Measurements from ENCODE around the gene STXBP3. TPM values are rescaled to one million over a fixed set of nuclear protein-coding genes. Genes with fewer than 3 reads are reported as not detected.

The STXBP3 gene
- polyA plus RNA-seq, 3 donors = 32.3 to 56.2 (median 48.3) TPM

DNA sequence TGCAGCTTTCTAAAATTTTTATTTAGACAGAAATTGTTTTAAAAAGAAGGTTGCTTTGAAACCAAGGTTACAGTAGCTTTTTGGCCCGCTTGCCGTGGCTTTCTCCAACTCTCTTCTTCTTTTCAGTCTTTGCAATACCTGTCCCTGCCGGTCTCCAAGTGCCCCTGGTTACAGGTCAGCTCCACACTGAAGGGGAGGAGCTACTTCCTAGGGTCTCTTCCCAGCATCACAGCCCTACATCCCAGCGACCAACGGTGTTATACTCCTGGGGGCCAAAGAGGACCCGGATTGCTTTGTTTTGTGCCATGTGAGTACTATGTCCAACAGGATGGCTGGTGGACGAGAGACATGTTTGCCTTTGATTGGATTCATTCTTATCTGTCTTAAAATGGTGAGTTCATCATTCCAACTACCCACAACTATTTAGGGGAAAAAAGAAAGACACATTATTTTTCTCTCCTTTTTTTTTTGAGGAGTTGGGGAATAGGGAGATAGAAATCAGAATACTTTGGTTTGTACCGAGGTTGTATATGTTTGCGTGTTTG lies 33.8 kb upstream of the STXBP3 start, which contains the start of gene FNDC7:
Gene FNDC7, plus strand, starts transcription at position 303 of the 545 bp plus-strand sequence. Its CDS starts 26 bp downstream, at position 329.
- no peaks in the 10 kb centered on the region for H3K9me3 ChIP-seq (replicated peaks in 1 of 2; ENCODE audit: control insufficient read depth in 1 of 2, insufficient read depth in 1 of 2, low read length in 2 of 2)
- H2AFZ ChIP-seq (ENCODE audit: insufficient read depth, low read depth, low read length, poor library complexity, severe bottlenecking) = no peak within 1 kb of the TSS
- no peak within 1 kb of the TSS for H3K9ac ChIP-seq (ENCODE audit: insufficient read depth, low read length, poor library complexity, severe bottlenecking)
- H3K4me2 ChIP-seq (replicated peaks; ENCODE audit: extremely low read depth, low read length, poor library complexity, severe bottlenecking) = no peak within 1 kb of the TSS
- intact Hi-C loops (cut with micrococcal nuclease) = no loop called here
- 100% methylated on average over 2 of the region's 9 CpGs for WGBS (ENCODE audit: insufficient coverage)
- H3K36me3 ChIP-seq (replicated peaks in 1 of 2; ENCODE audit: control insufficient read depth in 1 of 2, insufficient read depth in 2 of 2, low read length in 2 of 2) = no peaks in the 10 kb centered on the region
- H3K27me3 ChIP-seq (ENCODE audit: control insufficient read depth in 2 of 2, insufficient read depth in 2 of 2, low read length in 2 of 2) = no peaks in the 10 kb centered on the region
- Mint-ChIP-seq H3K4me1 (peaks cover 1% of the 10 kb centered on the region), H3K36me3 (no peaks in the 10 kb centered on the region), H3K27me3 (ENCODE audit: low read depth in 3 of 3) (peaks cover 4 to 9% (median 7%) of the 10 kb centered on the region in 3 donors), H3K27ac (no peak within 1 kb of the TSS), H3K9me3 (peaks cover 0 to 2% (median 0%) of the 10 kb centered on the region in 7 donors), H3K4me3 (no peak within 1 kb of the TSS)
- H3K4me3 ChIP-seq (replicated peaks in 1 of 3; ENCODE audit: low read depth in 2 of 3, low read length in 3 of 3) = no peak within 1 kb of the TSS
- TF ChIP-seq, protein P1, sequence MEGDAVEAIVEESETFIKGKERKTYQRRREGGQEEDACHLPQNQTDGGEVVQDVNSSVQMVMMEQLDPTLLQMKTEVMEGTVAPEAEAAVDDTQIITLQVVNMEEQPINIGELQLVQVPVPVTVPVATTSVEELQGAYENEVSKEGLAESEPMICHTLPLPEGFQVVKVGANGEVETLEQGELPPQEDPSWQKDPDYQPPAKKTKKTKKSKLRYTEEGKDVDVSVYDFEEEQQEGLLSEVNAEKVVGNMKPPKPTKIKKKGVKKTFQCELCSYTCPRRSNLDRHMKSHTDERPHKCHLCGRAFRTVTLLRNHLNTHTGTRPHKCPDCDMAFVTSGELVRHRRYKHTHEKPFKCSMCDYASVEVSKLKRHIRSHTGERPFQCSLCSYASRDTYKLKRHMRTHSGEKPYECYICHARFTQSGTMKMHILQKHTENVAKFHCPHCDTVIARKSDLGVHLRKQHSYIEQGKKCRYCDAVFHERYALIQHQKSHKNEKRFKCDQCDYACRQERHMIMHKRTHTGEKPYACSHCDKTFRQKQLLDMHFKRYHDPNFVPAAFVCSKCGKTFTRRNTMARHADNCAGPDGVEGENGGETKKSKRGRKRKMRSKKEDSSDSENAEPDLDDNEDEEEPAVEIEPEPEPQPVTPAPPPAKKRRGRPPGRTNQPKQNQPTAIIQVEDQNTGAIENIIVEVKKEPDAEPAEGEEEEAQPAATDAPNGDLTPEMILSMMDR (IDR thresholded peaks at IDR 0.05) = no peak
- no peak for DNase-seq
- no peaks in the 10 kb centered on the region for H3K79me2 ChIP-seq (ENCODE audit: insufficient read depth, low read length)
- no peaks in the 10 kb centered on the region for H4K20me1 ChIP-seq (ENCODE audit: insufficient read depth, low read length)
- H3K4me1 ChIP-seq (ENCODE audit: control insufficient read depth in 1 of 2, insufficient read depth in 2 of 2, low read length in 2 of 2) = no peaks in the 10 kb centered on the region
- H3K27ac ChIP-seq (ENCODE audit: low read depth in 1 of 2, low read length in 2 of 2) = no peak within 1 kb of the TSS

DNA sequence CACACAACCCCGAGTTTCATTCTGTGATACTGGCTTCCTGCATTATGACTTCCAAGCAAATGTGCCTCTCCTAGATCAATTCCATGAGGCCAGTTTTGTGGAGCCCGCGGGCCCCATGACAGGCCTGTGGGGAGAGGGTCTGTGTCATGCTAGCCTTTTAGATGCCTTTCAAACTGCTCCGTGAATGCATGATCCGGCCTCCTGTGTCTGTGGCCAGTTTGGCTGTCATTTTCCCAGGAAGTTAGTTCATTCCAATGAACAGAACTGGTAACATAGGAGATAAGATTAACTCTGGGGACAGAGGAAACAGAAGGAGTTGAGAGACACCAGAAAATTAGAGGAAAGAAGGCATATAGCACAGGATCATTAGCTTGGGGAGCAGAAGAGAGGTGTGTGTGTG lies 30.5 kb upstream of the STXBP3 start:
- Histone ChIP-seq H3K27me3 (ENCODE audit: control insufficient read depth in 2 of 2, insufficient read depth in 2 of 2, low read length in 2 of 2) (no peaks in the 10 kb centered on the region), H3K79me2 (ENCODE audit: insufficient read depth, low read length) (no peaks in the 10 kb centered on the region), H3K9me3 (replicated peaks in 1 of 2; ENCODE audit: control insufficient read depth in 1 of 2, insufficient read depth in 1 of 2, low read length in 2 of 2) (no peaks in the 10 kb centered on the region), H3K4me3 (replicated peaks in 1 of 3; ENCODE audit: low read depth in 2 of 3, low read length in 3 of 3) (no peak overlapping the region), H3K27ac (ENCODE audit: low read depth in 1 of 2, low read length in 2 of 2) (no peak overlapping the region), H3K9ac (ENCODE audit: insufficient read depth, low read length, poor library complexity, severe bottlenecking) (no peak overlapping the region), H2AFZ (ENCODE audit: insufficient read depth, low read depth, low read length, poor library complexity, severe bottlenecking) (no peak overlapping the region), H3K4me1 (ENCODE audit: control insufficient read depth in 1 of 2, insufficient read depth in 2 of 2, low read length in 2 of 2) (no peaks in the 10 kb centered on the region), H3K4me2 (replicated peaks; ENCODE audit: extremely low read depth, low read length, poor library complexity, severe bottlenecking) (no peak overlapping the region), H4K20me1 (ENCODE audit: insufficient read depth, low read length) (no peaks in the 10 kb centered on the region), H3K36me3 (replicated peaks in 1 of 2; ENCODE audit: control insufficient read depth in 1 of 2, insufficient read depth in 2 of 2, low read length in 2 of 2) (no peaks in the 10 kb centered on the region)
- Mint-ChIP-seq H3K4me1 (no peaks in the 10 kb centered on the region), H3K36me3 (no peaks in the 10 kb centered on the region), H3K27ac (no peak overlapping the region), H3K4me3 (no peak overlapping the region), H3K9me3 (peaks cover 0 to under 1% (median 0%) of the 10 kb centered on the region in 7 donors), H3K27me3 (ENCODE audit: low read depth in 3 of 3) (peaks cover 3 to 7% (median 4%) of the 10 kb centered on the region in 3 donors)
- no peak for DNase-seq
- TF ChIP-seq, protein P1 (IDR thresholded peaks at IDR 0.05) = no peak
- intact Hi-C loops (cut with micrococcal nuclease) = no loop called here
- 88% methylated on average over 2 of the region's 5 CpGs for WGBS (ENCODE audit: insufficient coverage)
